NCI-H510A (cell line): ENCODE data around the gene CCDC180.
"Not testable (repeated sequence)": the region's sequence is repeated elsewhere in the genome, so short reads cannot be mapped to it uniquely, and the experiment has no call there.

ENCODE experiments used
- DNase-seq: peaks from one replicate; lab custom pipeline; 2025; lab: John Stamatoyannopoulos, UW

CCDC180 gene

DNA sequence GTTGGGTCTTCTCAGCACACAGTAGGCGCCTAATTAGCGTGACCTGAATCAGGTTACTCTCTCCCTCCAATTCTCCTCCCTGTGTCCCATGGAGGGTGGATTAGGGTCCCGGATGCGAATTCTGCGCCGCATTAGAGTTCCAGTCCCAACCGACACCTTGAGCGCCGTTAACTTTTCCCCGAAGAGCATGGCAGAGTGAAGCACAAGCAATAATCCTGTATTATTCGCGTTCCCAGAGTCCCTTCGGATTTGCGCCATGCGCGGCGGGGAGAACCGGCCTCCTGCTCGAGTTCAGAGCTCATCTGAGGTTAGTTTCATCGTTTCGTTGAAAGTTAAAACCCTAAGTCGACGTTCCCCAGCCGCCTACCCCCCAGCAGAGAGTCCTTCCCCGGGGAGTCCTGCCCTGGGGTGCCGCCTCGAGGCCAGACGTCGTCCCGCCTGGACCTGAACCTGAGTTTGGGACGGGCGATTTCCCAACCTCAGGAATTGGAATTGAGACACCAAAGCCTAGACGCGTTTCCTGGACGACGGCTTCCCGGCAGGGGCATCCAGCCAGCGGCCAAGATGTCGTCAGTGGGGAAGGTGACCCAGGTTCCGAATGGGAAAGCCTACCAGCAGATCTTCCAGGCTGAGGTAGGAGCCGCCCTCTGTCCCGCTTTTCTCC, at the start of gene CCDC180:
Gene CCDC180, plus strand, starts transcription at position 160 of the 664 bp plus-strand sequence. Its CDS starts 405 bp downstream, at position 565.
- DNase-seq: no peak

DNA sequence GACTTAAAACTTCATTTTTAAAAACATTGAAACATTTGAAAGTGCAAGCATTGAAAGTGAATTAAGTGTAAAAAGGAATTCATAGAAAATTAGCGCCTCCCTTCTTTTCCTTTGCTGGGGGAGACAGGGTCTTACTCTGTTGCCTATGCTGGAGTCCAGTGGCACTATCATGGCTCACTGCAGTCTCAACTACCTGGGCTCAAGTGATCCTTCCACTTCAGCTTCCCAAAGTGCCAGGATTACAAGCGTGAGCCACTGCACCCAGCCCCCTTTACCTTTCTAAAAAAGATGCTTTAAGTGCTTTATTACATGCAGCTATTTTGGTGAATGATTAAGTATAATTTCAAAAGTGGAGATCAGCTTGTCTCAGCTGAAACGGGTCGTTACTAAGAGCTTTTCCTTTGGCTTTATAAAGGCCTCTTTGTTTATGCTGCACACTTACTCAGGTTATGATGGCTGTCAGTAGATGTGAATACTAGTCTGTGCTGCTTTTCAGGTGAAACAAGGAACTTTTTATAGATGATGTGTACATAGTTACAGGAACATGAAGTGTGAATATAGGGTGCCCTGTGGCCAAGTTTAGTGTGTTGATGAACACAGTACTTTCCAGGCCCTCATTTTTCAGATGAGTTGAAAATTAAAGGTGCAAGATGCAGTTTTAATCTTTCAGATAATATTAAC, 47.5 kb upstream of the CCDC180 start:
- DNase-seq: not testable (repeated sequence)

DNA sequence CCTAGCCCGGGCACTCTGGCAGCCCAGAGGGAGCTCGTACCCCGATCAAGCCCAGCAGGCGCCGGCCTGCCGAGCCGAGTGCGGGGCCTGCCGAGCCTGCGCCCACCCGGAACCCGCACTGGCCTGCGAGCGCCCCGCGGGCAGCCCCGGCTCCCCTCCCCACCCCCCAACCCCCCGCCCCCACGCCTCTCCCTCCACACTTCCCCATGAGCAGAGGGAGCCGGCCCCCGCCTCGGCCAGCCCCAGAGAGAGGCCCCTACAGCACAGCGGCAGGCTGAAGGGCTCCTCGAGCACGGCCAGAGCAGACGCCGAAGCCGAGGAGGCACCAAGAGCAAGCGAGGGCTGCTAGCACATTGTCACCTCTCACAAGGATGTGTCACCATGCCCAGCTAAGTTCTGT, 36.2 kb upstream of the CCDC180 start:
- no peak for DNase-seq

DNA sequence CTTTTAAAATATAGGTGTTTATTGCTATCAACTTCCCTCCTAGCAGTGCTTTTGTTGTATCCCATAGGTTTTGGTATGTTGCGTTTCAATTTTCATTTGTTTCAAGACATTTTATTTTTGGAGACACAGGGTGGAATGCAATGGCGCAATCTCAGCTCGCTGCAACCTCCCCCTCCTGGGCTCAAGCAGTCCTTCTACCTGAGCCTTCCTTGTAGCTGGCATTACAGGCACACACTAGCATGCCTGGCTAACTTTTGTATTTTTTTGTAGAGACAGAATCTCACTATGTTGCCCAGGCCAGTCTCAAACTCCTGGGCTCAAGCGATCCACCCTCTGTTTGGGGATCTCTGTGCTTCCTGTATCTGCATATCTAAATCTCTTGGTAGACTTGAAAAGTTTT, 35.4 kb upstream of the CCDC180 start:
- no peak for DNase-seq

DNA sequence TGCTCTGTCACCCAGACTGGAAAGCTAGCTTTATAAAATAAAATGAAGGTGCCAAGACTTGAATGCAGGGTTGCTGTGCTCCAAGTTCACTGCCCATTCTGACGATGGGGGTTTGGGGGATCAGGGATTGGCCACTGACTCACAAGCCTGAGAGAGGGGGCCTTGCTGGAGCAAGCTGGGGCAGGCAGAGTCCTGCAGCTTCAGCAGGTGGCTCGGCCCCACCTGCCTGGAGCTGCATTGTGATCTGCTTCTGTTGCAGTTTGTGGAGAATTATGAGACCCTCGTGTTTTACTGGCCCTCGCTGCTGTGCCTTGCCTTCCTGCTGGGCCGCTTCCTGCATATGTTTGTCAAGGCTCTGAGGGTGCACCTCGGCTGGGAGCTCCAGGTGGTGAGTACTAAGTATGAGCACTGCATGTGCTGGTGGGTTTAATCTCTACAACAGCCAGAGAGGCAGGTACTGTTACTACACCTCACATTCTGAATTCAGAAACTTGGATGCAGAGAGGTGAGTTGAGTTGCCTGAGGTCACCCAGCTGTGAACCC, 31.1 kb upstream of the CCDC180 start:
- no peak for DNase-seq

DNA sequence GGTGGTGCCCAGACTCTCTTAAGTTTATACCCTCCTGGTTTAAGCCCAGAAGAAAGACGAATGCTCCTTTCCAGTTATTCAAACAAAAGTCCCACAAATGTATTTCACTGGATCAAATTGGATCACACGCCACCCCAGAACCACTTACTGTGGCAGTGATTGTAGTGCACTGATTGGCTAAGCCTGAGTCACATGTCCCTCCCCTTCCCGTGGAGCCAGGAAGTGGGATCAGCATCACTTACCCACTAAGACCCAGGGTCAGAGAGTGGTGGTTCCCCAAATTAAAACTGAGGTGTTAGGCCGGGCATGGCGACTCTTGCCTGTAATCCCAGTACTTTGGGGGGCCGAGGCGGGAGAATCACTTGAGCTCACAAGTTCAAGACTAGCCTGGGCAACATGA, 29.5 kb upstream of the CCDC180 start:
- no peak for DNase-seq

DNA sequence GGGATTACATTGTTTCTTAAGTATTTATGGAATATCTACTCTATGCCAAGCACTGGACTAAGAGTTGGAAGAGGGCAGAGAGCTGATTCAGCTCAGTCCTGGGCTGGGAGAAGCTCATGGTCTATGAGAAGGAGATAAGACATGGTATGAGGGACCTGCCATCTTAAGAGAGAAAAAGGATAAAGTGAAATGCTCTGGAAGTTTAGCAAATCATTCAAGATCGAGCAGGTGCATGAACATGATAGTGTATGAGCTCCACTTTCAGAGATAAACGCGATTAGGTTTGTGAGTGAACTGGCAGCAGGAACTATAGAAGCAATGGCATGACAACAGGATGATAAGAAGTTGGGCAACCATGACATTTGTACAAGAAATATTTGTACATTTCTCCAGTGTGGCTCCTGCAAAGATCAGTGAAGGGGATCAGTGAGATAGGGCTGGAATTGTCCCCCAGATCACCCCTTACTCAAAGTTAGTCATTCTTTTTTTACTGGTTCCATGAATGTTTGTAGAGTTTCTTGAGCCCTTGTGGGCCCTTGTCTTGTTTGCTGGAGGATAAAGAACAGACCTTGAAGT, 26.6 kb upstream of the CCDC180 start:
- DNase-seq: no peak

DNA sequence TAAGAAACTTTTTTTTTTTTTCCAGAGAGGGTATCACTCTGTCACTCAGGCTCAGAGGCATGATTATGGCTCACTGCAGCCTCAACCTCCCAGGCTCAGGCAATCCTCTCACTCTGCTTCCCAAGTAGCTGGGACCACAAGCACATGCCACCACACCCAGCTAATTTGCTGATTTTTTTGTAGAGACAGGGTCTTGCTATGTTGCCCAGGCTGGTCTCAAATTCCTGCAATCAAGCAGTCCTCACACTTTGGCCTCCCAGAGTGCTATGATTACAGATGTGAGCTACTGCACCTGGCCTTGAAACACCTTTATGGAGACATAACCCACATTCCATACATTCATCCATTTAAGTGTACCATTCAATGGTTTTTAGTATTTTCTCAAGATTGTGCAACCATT, 23.7 kb upstream of the CCDC180 start:
- DNase-seq: no peak

DNA sequence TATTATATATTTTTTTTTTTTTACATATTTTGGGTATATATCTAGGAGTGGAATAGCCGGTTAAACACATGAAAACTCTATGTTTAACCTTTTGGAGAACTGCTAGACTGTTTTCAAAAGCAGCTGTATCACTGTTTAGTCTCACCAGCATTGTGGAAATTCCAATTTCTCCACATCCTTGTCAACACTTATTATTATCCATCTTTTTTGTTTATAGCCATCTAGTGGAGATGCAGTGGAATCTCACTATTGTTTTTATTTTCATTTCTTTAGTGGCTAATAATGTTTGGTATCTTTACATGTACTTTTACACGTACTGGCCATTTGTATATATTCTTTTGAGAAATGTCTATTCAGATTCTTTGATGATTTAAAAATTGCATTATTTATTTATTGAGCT, 22.7 kb upstream of the CCDC180 start:
- DNase-seq: no peak

DNA sequence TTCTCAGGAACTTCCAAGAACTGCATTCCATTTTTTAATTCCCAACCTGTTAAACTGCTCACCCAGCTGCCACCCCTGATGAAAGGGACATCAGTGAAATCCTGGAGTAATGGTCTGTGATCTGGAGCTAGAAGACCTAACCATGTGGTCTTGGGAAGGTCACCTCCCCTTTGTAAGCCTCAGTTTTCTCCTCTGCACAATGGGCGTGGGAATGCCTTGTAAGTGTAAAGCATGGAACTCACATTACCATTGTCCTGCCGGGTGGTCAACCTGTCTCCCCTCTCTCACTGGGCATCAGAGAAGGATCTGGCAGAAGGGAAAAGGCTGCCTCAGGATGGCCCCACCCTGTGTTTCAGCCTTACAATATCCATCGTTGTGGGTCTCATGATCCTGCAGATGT, 15.3 kb upstream of the CCDC180 start:
- no peak for DNase-seq

DNA sequence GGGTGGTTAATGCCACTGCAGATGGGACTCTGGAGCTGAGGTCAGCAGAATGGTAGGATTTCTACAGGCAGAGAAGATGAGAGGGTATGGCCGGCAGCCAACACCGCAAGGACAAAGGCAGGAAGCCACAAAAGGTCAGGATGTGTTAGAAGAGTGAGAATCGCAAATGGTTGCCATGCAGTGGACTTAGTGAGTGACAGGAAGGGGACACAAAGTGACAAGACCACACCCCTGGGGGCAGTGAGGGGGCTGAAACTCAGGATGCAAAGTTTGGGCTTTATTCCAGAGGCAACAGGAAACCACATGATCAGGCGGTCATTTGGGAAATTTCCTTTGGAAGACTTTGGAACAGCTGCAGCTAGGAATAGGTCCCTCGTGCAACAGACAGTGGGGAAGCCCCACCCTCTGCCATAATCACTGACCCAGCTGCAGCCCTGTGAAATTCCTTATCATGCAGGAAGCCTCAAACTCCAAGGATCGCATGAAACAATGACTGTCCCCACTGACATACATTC, 14.2 kb upstream of the CCDC180 start:
- peak; percentile 13 for DNase-seq

DNA sequence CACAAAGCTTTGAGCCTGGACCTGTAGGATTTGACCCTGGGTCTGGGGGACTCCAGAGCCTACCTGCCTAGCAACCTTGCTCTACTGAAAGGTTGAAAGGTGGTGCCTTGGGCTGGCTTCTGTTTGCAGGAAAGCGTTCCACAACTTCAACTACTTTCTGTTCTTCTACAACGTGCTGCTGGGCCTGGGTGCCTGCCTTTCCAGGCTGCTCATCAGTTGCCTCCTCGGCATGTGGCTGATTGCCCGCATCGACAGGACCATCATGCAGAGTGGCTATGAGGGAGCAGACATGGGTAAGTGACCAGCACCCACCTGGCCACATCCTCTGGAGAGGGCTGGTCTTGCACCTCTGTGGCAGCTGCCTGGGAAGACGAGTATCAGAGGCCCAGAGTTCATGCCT, 13.6 kb upstream of the CCDC180 start:
- DNase-seq: no peak

DNA sequence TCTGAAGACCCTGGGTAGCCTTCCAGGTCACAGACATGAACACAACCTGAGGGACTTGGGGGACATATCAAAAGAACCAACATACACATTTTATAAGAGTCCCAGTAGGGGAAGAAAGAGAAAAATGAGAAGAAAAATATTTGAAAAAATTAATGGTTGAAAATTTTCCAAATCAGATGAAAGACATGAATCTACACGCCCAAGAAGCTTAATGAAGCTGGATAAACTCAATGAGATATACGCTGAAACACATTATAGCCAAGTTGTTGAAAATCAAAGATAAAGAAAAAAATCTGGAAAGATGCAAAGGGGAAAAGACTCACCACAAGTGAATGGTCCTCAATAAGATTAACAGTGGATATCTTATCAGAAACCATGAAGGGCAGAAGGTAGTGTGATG, 9.6 kb upstream of the CCDC180 start:
- DNase-seq: no peak

DNA sequence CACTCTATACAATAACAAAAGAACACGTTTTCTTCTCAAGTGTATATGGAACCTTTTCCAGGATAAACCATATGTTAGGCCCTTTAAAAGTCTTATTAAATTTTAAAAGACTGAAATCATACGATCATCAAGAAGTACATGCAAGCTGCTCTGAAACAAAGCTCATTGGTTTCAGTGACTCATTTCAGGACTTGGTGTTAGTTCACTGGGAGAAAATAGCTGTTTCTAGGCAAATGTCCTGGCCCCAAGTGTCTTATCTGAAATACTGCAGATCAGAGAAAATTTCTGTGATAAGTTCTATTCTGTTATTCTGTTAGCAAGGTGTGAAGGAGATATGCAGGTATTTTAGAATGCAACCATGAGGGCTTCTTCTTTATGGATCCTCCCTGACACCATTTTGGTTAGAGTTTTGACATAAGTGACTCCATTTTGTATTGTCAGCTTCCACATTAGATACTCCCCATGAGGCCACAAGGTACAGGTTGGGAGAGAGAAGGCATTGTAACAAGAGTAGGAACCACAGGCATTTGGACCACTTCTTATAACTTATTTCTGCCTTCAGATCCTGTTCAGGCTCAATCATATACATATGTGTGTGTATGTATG, 7.5 kb upstream of the CCDC180 start:
- no peak for DNase-seq

DNA sequence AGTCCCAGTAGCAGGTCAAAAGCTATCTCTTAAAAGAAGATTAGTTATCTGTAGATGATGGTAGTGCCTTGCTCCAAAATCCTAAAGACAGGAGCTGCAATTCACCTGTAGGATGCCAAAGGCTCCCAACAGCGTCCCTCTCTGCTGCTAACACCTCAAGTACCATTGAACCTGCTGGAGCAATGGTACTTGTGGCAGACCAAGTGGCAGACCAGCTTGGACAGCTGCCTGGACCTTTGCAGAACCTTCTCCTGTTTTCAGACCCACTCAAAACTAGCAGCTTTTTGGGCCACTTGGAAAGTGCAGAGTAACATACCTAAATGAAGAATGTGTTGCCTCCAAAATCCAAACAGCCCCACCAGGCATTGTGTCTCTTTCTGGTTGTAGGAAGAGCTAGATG, 6.9 kb upstream of the CCDC180 start:
- DNase-seq: no peak

DNA sequence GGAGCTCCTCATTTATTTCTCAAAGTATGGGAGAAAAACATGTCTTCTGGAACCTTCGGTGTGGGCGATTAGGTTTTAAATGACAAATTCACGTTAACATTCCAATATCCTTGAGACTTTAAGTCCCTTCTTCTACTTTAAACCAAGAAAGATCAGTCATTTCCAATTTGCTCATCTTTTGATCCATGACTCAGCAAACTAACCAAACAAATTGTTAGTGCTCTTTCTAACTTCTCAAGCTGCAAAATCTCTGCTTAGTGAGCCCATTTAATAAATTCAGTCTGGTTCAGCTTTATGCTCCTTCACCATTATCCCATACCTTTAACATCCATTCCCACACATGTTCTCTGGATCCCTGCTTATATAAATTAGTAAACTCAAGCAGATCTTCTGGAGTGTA, 5.5 kb upstream of the CCDC180 start:
- no peak for DNase-seq

DNA sequence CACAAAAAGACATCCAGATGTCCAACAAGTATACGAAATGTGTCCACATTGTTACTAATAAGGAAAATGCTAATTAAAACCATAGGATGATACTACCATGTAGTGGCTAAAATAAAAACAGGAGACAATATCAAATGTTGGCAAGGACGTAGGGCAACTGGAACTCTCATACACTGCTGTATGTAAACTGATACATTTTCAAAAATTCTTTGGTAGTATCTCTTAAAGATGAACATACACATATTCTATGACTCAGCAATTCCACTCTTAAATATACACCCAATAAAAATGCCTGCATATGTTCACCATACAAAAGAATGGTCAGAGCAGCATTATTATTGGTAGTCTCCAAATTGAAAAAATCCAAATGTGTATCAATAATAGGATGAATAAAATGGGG, 2.9 kb upstream of the CCDC180 start:
- DNase-seq: no peak

DNA sequence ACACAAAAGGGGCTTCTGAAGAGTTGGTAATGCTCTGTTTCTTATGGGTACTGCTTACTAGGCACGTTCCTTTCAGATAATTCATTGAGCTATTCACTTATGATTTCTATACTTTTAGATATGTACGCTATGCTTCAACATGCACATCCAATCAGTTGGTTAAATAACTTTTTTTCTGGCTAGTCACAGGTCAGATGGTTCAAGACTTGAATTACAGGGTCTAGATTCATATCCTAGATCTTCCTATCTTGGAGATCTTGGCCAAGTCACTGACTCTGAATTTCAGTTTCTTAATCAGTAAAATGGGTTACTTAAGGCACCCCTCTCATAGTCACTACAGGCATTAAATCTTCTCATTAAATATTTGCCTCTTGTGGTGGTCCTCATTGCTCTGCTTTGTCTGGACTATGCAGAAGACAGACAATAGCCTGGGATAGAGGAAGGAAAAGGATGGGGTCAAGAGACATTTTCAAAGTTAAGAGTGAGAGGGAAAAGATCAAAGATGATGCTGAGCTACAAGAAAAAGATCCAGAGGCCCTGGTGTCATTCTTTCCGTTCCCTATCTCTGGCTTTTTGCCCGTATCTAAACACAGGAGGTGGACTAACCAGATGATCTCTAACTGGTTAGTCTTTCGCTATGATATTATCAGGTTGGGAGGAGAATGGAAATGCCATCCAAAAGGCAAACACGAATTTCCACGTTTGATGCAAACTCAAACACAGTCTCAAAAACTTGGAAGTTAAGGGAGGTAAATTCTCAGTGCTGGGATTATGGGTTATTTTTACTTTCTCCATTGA, 1.8 kb upstream of the CCDC180 start:
- no peak for DNase-seq

DNA sequence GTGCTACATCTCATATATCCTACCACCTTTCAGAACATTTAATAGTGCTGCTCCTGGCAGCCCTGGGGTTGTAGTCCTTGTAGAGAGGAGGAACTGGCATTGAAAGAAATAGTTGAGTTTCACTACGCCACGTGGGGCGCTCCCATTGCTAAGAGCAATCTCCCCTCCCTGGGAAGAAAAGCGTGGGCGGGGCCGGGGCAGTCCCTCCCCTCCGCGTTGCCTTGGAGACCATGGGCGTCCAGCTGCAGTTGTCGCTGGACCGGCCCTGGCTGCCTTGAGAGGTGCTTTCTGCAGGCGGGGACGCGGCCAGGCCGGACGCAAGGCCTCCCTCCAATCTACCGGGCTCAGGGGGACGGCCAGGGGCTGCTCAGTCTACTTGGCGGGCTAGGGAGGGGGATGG, 368 bp upstream of the CCDC180 start:
- DNase-seq: no peak

DNA sequence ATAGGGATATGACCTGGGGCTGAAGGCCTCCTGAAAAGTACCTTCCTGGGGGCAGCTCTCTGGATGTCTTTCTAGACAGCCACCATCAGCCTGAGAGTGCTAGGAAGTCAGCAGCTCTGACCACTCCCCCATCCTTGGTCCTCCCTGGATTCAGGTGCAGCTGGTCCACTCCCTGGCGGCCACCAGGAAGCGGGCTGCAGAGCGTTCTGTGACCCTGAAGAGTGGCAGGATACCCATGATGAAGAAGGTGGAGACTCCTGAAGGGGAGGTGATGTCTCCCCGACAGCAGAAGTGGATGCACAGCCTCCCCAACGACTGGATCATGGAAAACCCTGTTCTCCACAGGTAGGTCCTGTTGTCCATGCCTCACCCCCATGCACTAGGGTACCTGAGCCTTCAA, 1.8 kb downstream of the CCDC180 start:
- no peak for DNase-seq

DNA sequence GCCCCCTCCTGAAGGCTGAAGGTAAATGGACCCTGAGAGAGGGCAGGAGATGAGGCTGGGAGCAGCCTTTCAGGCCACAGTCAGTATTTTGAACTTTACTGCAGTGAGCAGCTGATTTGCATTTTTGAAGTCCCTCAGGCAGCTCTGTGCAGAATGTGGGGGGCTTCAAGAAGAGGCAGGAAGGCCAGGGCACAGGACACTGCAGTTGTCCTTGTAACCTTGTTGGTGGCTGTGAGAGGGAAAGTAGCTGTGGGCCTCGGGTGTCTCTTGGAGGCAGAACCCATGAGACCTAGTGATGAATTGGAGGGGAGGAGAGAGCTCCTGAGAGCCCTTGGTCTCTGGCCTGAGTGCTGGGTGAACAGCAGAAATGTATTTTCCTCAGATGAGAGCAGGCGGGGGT, 2.6 kb downstream of the CCDC180 start:
- no peak for DNase-seq

DNA sequence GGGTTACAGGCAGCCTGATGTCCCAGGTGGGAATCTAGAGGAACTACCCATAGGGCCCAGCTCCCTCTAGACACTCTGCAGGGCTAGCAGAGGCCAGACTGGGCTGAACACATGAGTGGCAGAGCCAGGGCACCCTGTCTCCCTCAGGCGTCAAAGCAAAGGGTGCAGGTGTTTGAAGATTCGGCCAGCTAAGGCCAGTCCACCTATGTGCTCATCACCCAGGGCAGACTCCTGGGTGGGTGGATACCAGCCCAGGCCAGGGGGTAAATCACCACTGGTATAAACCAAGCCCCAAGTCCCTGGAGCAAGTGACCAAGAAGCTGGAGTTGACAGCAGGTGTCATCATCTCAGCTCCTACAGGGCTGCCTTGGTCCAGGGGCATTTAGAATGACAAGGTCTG, 3.4 kb downstream of the CCDC180 start:
- no peak for DNase-seq
